ENCODE measurements around the gene TRIL. TPM values are rescaled to one million over a fixed set of nuclear protein-coding genes. Genes with fewer than 3 reads are reported as not detected.

The TRIL gene
- total and polyA plus RNA-seq, 2 of the 13 experiments (the other 11 are each of a cell fraction or from before 2014, with no cell fraction given): 0.18 to 0.40 TPM

- TF ChIP-seq, protein P1, sequence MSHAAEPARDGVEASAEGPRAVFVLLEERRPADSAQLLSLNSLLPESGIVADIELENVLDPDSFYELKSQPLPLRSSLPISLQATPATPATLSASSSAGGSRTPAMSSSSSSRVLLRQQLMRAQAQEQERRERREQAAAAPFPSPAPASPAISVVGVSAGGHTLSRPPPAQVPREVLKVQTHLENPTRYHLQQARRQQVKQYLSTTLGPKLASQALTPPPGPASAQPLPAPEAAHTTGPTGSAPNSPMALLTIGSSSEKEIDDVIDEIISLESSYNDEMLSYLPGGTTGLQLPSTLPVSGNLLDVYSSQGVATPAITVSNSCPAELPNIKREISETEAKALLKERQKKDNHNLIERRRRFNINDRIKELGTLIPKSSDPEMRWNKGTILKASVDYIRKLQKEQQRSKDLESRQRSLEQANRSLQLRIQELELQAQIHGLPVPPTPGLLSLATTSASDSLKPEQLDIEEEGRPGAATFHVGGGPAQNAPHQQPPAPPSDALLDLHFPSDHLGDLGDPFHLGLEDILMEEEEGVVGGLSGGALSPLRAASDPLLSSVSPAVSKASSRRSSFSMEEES (CRISPR knock-in tag; IDR thresholded peaks at IDR 0.05): peak; percentile 25; the same call in 1 of the 2 replicates
- TF ChIP-seq IRF9 (CRISPR knock-in tag; IDR thresholded peaks at IDR 0.05; ENCODE audit: borderline replicate concordance) (no peak), SIN3A (IDR thresholded peaks at IDR 0.05; ENCODE audit: borderline replicate concordance, low read depth, low read length) (no peak), ARID3A (IDR thresholded peaks at IDR 0.05; ENCODE audit: low read depth, low read length) (no peak), ZNF264 (CRISPR knock-in tag; IDR thresholded peaks at IDR 0.05) (no peak), POLR2AphosphoS5 (IDR thresholded peaks at IDR 0.05; ENCODE audit: low read depth, low read length) (no peak), ZNF781 (CRISPR knock-in tag; IDR thresholded peaks at IDR 0.05; ENCODE audit: borderline replicate concordance, not compliant biosample characterization) (no peak), GABPA (IDR thresholded peaks at IDR 0.05; ENCODE audit: low read depth, low read length) (no peak), GABPA (CRISPR knock-in tag; IDR thresholded peaks at IDR 0.05; ENCODE audit: low read depth) (no peak), ZNF343 (CRISPR knock-in tag; IDR thresholded peaks at IDR 0.05) (no peak), ZSCAN5A (CRISPR knock-in tag; IDR thresholded peaks at IDR 0.05; ENCODE audit: borderline replicate concordance) (no peak), ZSCAN25 (CRISPR knock-in tag; IDR thresholded peaks at IDR 0.05) (no peak), ATF1 (CRISPR knock-in tag; IDR thresholded peaks at IDR 0.05) (no peak), PHF20 (CRISPR knock-in tag; IDR thresholded peaks at IDR 0.05) (0 out of 2 replicates have a peak, but pooled peaks have one; percentile 14), BCL3 (CRISPR knock-in tag; IDR thresholded peaks at IDR 0.05) (no peak), ZNF740 (CRISPR knock-in tag; IDR thresholded peaks at IDR 0.05) (no peak), RBFOX2 (IDR thresholded peaks at IDR 0.05; ENCODE audit: low read depth, low read length) (no peak), NFE2 (CRISPR knock-in tag; IDR thresholded peaks at IDR 0.05) (no peak), SNAI1 (CRISPR knock-in tag; IDR thresholded peaks at IDR 0.05; ENCODE audit: borderline replicate concordance) (no peak), BHLHE40 (IDR thresholded peaks at IDR 0.05; ENCODE audit: low read length) (no peak), GFI1 (CRISPR knock-in tag; IDR thresholded peaks at IDR 0.05; ENCODE audit: borderline replicate concordance) (no peak), ZNF761 (CRISPR knock-in tag; conservative IDR thresholded peaks at IDR 0.05) (no peak)
- TF ChIP-seq, protein P2, sequence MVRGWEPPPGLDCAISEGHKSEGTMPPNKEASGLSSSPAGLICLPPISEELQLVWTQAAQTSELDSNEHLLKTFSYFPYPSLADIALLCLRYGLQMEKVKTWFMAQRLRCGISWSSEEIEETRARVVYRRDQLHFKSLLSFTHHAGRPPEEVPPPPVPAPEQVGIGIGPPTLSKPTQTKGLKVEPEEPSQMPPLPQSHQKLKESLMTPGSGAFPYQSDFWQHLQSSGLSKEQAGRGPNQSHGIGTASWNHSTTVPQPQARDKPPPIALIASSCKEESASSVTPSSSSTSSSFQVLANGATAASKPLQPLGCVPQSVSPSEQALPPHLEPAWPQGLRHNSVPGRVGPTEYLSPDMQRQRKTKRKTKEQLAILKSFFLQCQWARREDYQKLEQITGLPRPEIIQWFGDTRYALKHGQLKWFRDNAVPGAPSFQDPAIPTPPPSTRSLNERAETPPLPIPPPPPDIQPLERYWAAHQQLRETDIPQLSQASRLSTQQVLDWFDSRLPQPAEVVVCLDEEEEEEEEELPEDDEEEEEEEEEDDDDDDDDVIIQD (CRISPR knock-in tag; IDR thresholded peaks at IDR 0.05; ENCODE audit: low read depth): no peak
Measured at GRCh38 chr7:28956608-28957063, 1.5 kb downstream of the TRIL start (continued).

Measured in HepG2 (cell line).